Skin of body (tissue), 2 donors: Measurements from ENCODE around the gene CLASRP. TPM values are rescaled to one million over a fixed set of nuclear protein-coding genes. Genes with fewer than 3 reads are reported as not detected.
"Not testable (repeated sequence)": the region's sequence is repeated elsewhere in the genome, so short reads cannot be mapped to it uniquely, and the experiment has no call there.

Source experiments
- DNase-seq: peaks from one replicate; lab custom pipeline; 2025; lab: John Stamatoyannopoulos, UW
- total RNA-seq: library from RNA; depleted of rRNA; stranded (reverse); fragments of >200 nt; gene quantifications from one replicate; pipeline ENCODE4 v1.2.3, GENCODE V29; 2014

CLASRP gene, protein sequence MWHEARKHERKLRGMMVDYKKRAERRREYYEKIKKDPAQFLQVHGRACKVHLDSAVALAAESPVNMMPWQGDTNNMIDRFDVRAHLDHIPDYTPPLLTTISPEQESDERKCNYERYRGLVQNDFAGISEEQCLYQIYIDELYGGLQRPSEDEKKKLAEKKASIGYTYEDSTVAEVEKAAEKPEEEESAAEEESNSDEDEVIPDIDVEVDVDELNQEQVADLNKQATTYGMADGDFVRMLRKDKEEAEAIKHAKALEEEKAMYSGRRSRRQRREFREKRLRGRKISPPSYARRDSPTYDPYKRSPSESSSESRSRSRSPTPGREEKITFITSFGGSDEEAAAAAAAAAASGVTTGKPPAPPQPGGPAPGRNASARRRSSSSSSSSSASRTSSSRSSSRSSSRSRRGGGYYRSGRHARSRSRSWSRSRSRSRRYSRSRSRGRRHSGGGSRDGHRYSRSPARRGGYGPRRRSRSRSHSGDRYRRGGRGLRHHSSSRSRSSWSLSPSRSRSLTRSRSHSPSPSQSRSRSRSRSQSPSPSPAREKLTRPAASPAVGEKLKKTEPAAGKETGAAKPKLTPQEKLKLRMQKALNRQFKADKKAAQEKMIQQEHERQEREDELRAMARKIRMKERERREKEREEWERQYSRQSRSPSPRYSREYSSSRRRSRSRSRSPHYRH
- 20.3 TPM for total RNA-seq

DNA sequence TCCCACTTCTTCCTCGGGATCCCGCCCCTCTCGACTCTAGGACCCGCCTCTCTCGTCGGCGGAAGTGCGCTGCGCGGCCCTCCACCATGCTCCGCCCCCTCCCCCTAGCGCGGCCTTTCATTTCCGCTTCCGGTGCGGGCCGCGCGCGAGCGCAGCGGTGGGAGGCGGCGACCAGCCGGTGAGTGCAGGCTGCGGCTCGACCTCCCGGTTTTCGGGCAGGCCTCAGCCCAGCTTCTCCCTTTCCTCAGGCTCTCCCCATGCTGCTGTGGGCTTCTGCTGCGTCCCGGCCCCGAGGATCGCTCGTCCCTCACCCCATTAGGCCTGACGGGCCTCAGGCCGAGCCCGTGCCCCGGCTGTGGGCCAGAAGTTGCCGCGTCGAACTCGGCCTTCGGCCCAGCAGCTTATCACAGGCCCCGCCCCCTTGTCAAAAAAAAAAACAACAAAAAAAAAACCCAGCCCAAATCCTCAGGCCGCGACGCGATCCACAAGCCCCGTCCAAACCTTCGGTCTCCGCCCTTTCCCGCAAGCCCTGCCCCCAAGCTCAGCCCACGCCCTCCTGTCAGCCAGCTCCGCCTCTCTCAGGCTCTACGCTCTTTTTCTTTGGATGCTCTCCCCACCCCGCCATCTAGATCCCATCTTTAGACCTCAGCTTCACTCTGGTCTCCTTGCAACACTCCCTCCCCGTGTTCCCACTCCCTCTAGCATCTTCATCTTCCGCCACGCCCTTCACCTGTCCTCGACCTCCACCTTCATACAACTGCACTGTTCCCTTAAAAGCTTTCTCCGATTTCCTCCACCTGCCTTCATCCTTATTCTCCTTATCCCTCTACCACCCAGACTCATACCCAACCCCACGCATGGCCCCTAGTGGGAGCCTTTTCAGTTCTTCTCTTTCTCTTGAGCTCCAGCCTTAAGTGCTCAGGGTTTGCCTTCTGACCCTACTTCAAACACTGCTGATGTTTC, at the start of gene CLASRP:
TSS of gene CLASRP (plus strand) at position 115 of the 963 bp plus-strand sequence. CDS start 1,168 bp downstream, outside the sequence.
- DNase-seq, result peak; percentile 85

DNA sequence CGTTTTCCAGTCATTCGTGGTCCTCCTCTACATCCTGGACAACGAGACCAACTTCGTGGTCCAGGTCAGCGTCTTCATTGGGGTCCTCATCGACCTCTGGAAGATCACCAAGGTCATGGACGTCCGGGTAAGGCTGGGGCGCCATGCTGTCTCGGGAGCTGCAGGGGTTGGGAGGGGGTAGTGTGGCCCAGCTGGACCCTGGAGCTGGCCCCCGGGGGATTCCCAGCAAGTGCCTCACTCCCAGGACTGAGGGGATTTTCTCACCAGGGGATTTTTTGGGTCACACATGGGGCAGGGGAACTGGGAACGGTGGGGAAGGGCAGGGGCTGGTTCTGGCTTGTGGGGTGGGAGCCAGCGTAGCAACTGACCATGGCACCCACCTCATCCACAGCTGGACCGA, 48.4 kb upstream of the CLASRP start:
- no peak for DNase-seq

DNA sequence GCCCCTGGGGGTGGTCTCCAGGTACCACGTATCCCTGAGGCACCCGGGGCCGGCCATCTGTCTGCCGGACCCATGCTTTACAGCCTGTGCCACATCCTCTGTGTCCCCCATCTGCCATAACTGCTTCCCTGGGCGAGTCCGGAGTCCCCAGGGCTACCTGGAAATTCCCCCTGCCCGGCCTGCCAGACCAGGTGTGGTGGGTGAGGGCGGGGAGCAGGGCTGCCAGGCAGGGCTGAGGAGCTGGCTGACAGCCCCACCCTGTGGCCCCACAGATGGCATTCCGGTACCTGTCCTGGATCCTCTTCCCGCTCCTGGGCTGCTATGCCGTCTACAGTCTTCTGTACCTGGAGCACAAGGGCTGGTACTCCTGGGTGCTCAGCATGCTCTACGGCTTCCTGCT, 47.9 kb upstream of the CLASRP start:
- no peak for DNase-seq

DNA sequence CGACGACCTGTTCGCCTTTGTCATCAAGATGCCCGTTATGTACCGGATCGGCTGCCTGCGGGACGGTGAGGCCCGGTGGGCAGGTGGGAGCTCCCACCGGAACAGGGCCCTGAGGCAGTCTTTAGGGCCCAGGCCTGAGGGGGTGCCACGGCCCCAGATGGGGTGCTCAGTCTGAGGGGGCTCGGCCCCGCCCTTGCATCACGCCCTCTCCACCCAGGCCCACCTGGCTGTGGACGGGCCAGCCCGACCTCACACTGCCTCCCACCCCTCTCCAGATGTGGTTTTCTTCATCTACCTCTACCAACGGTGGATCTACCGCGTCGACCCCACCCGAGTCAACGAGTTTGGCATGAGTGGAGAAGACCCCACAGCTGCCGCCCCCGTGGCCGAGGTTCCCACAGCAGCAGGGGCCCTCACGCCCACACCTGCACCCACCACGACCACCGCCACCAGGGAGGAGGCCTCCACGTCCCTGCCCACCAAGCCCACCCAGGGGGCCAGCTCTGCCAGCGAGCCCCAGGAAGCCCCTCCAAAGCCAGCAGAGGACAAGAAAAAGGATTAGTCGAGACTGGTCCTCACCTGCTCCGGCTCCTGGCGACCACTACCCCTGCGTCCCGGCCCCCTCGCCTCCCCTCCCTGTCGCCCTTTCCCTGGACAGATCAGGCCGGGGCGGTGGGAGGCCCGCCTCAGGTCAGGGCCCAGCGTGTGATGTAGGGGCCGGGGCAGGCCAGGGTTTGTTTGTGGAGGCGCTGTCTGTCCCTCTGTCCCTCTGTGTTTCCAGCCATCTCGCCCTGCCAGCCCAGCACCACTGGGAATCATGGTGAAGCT, 46.3 kb upstream of the CLASRP start:
- no peak for DNase-seq

DNA sequence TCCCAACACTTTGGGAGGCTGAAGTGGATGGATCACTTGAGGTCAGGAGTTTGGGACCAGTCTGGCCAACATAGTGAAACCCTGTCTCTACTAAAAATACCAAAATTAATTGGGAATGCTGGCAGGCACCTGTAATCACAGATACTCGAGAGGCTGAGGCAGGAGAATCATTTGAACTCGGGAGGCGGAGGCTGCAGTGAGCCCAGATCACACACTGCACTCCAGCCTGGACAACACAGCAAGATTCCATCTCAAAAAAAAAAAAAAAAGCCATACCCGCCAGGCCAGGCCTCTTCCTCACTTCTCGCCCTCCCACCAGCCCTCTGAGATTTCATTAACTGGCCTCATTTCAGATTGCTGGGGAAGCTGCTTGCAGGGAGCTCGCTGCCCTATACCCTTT, 45.3 kb upstream of the CLASRP start:
- no peak for DNase-seq

DNA sequence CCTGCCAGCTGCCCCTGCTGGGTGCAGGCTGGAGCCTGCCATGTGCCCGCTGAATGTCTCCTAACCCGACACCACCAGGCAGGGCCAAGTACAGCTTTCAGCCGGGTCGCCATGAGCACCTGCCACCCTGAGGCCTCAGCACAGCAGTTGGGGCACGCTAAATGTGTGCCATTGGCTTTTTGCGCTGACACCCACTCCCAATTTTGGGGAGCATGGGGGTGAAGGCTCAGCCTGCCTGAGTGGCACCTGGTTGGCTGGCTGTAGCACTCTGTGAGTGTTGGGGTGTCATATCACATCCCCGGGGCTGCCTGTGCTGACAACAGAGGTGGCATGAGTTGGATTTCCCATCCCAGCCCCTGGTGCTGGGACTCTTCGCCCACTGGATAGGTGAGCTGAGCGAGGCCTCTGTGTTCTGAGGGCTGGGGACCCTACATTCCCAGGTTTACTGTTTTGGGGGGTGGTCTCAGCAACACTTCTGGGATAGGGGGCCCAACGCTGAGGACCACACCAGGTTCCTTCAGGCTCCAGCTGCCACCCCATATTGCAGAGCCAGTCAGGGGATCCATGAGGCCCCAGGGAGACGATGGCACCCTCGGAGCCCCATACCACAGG, 44.8 kb upstream of the CLASRP start:
- DNase-seq, result no peak

DNA sequence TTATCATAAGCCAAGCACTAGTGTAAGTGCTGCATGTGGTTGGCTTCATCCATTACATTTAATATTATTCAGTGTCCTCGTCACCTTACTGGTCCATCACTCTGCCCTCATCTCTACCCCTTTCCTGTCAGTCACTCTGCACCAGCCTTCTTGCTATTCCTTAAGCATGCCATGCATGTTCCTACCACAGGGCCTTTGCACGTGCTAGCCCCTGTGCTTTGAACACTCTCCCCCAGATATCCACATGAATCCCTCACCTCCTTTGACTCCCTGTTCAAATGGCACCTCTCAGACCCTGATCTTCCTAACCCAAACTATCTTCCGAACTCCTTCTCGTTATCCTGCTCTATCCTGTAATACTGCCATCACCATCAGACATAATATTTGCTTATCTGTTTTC, 40.8 kb upstream of the CLASRP start:
- DNase-seq, result no peak

DNA sequence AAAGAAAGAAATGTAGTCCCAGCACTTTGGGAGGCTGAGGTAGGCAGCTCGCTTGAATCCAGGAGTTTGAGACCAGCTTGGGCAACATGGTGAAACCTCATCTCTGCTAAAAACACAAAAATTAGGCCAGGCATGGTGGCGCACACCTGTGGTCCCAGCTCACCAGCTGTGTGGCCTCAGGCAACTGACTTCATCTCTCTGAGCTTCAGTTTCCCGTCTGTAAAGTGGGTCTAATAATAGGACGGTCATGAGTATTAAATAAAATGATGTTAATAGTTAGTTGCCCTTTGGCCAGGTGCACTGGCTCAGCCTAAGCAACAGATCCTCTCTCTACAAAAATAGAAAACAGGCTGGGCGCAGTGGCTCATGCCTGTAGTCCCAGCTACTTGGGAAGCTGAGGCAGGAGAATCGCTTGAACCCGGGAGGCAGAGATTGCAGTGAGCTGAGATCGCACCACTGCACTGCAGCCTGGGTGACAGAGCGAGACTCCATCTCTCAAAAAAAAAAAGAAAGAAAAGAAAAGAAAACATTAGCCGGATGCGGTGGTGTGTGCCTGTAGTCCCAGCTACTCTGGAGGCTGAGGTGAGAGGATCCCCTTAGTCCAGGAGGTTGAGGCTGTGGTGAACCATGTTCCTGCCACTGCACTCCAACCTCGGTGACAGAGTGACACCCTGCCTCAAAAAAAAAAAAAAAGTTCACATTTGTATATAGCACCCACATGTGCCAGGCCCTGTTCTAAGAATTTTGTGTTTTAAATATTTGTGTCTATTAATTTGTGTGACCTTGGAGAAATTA, 39.5 kb upstream of the CLASRP start:
- not testable (repeated sequence) for DNase-seq

DNA sequence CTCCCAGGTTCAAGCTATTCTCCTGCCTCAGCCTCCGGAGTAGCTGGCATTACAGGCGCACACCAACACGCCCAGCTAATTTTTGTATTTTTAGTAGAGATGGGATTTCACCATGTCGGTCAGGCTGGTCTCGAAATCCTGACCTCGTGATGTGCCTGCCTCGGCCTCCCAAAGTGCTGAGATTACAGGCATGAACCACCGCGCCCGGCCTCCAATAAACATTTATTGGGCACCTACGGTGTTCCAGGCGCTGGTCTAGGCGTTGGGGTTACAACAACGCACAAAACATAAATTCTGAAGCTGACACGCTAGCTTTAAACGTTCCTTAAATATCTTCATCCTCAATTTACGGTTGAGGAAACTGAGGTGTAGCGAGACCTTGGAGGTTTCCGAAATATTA, 38.2 kb upstream of the CLASRP start:
- DNase-seq, result not testable (repeated sequence)

DNA sequence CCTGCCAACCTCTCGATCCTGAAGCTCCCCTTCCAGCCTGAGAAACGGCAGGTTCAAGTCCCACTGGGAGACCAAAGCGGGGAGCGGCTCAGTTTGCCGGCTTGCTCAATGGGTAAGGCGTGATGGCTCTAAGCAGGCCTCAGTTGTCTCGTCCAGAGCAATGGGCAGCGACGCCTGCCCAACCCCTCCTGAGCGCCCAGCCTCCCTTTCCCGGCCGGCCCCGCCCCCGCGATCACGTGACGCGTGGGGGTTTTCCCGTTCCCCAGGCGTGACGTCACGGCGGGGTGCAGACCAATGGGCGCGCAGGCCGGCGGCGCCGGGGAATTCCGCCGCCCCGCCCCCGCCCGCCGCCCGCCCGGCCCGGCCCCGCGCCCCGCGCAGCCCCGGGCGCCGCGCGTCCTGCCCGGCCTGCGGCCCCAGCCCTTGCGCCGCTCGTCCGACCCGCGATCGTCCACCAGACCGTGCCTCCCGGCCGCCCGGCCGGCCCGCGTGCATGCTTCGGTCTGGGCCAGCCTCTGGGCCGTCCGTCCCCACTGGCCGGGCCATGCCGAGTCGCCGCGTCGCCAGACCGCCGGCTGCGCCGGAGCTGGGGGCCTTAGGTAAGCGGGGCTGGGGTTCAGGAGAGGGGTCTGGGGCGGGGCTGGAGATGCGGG, 37.6 kb upstream of the CLASRP start, which contains the start of gene RELB:
TSS of gene RELB (plus strand) at position 378 of the 653 bp plus-strand sequence. CDS start at position 494, 116 bp downstream.
- peak; percentile 78 for DNase-seq

DNA sequence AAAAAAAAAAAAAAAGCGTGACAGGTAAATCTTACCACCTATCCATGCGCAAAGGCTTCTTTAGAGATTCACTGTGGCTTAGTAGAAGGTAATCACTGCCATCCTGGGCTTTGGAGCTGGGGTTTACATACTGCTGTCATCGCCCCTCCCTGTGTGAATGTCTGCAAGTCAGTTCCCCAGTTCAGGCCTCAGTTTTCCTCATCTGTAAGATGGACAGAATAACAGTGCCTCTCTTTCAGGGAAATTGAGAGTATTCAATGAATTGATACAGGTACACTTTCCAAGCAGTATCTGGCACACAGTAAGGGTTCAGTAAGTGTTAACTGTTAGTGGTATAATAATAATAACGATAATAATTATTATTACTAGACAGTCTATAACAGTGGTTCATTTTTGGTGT, 35.4 kb upstream of the CLASRP start:
- no peak for DNase-seq

DNA sequence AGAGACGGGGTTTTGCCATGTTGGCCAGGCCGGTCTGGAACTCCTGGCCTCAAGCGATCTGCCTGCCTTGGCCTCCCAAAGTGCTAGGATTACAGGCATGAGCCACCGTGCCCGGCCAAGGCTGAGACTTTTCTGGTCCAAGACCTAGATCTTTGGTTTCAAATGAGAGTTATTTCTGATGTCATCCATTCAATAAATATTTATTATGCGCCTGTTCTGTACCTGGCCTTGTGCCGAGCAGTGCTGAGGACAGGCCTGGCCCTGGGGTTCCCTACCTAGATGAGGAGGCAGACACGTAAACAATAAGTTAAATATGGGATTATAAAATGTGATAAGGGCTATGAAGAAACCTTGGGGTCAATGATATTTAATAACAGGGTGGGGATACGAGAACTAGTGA, 33.1 kb upstream of the CLASRP start:
- no peak for DNase-seq

DNA sequence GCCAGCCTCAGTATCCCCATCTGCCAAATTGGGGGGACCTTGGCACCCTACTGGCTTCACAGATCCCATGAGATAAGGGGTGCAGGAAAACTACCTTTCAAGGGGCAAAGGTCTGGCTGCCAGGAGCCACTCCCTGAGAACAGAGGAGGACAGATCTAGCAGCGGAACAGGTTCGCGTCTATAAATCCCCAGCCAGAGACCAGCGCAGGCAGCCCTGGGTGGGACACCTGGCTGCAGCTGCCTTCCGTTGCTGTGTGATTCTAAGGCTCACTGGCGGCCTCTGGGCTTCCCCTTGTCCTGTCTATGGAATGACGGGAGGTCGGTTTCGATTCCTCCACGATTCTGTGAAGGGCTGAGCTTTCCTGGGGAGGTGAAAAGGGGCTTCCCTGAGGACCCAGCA, 30.3 kb upstream of the CLASRP start:
- no peak for DNase-seq

DNA sequence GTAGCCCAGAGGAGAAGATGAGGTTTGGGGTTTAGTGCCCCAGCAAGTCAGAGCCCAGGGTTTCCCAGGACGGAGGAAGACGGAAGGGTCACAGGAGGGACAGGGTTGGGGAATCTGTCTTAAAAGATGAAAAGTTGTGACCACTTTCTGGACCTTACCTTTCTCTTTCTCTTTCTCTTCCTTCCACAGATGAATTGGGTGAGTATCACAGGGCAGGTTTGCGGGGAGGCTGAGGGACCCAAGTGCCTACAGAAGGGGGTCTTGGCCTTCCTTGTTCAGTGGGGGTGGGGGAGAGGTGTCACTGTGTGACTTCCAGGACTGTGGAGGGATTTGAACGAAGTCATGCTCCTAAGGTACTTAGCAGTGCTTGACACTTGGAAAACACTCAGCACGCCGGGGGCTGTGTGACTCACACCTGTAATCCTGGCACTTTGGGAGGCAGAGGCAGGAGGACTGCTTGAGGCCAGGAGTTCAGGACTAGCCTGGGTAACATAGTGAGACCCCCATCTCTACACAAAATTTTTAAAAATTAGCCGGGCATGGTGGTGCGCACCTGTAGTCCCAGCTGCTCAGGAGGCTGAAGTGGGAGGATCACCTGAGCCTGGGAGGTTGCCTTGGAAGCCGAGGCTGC, 29.1 kb upstream of the CLASRP start:
- no peak for DNase-seq

DNA sequence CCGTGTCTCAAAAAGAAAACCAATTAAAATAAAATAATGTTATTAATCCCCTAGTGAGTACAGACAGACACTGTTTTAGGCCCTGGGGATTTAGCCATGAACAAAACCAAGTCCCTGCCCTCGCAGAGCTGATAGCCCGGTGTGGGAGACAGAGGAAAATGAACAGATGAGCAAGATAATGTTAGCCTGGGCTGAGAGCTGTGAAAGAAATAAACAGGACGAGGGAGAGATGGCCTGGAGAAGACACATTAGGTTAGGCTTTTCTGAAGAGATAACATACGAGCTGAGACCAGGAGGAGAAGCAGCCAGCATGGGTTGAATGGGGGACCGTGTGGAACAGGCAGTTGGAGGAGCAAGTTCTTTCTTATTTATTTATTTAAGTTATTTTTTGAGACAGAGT, 28.5 kb upstream of the CLASRP start:
- DNase-seq, result no peak

DNA sequence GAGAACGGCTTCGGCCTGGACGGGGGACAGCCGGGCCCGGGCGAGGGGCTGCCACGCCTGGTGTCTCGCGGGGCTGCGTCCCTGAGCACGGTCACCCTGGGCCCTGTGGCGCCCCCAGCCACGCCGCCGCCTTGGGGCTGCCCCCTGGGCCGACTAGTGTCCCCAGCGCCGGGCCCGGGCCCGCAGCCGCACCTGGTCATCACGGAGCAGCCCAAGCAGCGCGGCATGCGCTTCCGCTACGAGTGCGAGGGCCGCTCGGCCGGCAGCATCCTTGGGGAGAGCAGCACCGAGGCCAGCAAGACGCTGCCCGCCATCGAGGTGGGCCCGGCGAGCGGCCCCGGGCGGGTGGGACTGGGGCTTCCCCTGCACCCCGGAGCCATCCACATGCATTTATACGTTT, 26.9 kb upstream of the CLASRP start:
- no peak for DNase-seq

DNA sequence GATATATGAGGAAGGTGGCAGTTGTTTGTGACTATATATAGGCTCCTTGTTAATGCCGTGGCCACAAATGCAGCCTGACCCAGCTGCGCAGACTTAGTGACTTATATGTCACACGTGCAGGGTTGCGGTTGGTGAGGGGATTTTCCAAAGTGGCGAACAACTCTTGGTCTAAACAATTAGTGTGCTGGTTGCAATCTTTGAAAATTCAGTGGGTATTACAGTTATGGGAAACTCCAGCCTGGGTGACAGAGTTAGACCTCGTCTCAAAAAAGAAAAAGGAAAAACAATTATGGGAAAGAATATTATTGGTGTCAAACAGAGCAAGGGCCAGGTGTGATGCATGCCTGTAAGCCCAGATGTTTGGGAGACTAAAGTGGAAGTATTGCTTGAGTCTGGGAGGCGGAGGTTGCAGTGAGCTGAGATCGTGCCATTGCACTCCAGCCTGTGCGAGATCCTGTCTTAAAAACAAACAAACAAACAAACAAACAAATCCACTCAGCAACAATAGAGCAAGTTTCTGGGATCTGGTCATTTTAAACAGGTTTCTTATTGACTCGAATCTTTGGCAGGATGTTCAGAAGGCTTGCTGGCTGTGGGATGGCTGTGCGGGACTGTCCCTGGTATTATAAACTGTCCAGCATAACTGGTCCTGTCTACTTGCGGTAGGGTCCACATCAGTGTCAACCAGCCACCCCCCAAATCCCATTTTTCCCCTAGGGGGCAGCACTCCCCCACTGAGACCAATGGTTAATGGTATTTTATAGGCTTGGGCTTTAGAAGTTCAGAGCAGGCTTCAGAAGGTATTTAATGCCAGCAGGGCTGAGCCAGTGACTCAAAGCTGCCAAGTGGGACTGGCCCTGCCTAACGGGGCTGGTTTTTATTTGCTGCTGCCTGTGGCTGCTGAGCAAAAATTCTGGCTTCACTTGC, 22.2 kb upstream of the CLASRP start:
- DNase-seq, result peak; percentile 43
